GM19463 (cell line): Measurements from ENCODE around the gene MCRIP1.

Experiments
- ATAC-seq: cut with Tn5 transposase; IDR thresholded peaks from one replicate; pipeline ENCODE4 v1.9.1; 2021; ENCODE audit warnings: mild to moderate bottlenecking, moderate library complexity; ENCODE audit not compliant: unreplicated experiment

Gene MCRIP1

GRCh38 chr17:81822996-81823819 lies 9.9 kb downstream of the MCRIP1 start:
- no peak for ATAC-seq

- no peak for ATAC-seq
These were observed 10.8 kb downstream of the MCRIP1 start for GRCh38 chr17:81822312-81822637.

GRCh38 chr17:81821603-81822311 lies 11.3 kb downstream of the MCRIP1 start:
- no peak for ATAC-seq

- ATAC-seq: no peak
These were observed 11.9 kb downstream of the MCRIP1 start for GRCh38 chr17:81821147-81821546.

GRCh38 chr17:81819708-81820107 lies 13.4 kb downstream of the MCRIP1 start:
- ATAC-seq: no peak

GRCh38 chr17:81817758-81818147 lies 15.3 kb downstream of the MCRIP1 start:
- no peak for ATAC-seq

GRCh38 chr17:81815646-81815986 lies 17.5 kb downstream of the MCRIP1 start:
- ATAC-seq: no peak

- ATAC-seq: no peak
These were observed 18.1 kb downstream of the MCRIP1 start for GRCh38 chr17:81814748-81815645.

- ATAC-seq: no peak
These were observed 19.0 kb downstream of the MCRIP1 start for GRCh38 chr17:81813861-81814683.

- ATAC-seq: no peak
These were observed 19.8 kb downstream of the MCRIP1 start for GRCh38 chr17:81813371-81813684.

GRCh38 chr17:81812571-81813370 lies 20.3 kb downstream of the MCRIP1 start:
- no peak for ATAC-seq

GRCh38 chr17:81811705-81812570 lies 21.2 kb downstream of the MCRIP1 start:
- ATAC-seq: no peak

- no peak for ATAC-seq
These were observed 22.0 kb downstream of the MCRIP1 start for GRCh38 chr17:81810892-81811704.

GRCh38 chr17:81810476-81810875 lies 22.6 kb downstream of the MCRIP1 start:
- ATAC-seq: no peak

GRCh38 chr17:81809556-81809998 lies 23.5 kb downstream of the MCRIP1 start:
- no peak for ATAC-seq

- ATAC-seq: no peak
These were observed 24.1 kb downstream of the MCRIP1 start for GRCh38 chr17:81808778-81809555.

- no peak for ATAC-seq
These were observed 25.3 kb downstream of the MCRIP1 start for GRCh38 chr17:81807839-81808238.
